Activated CD4-positive, alpha-beta T cell treated with anti-CD3 and anti-CD28 coated beads for 4 hours (primary cell): ENCODE measurements around the gene AUTS2.

Experiments used
- DNase-seq, 2 donors: peaks; one replicate each; pipeline ENCODE4 v3.0.0-alpha.2; 2020

AUTS2 gene

GRCh38 chr7:69868921-69869320 is 270.6 kb downstream of the AUTS2 start:
- no peak for DNase-seq

DNA sequence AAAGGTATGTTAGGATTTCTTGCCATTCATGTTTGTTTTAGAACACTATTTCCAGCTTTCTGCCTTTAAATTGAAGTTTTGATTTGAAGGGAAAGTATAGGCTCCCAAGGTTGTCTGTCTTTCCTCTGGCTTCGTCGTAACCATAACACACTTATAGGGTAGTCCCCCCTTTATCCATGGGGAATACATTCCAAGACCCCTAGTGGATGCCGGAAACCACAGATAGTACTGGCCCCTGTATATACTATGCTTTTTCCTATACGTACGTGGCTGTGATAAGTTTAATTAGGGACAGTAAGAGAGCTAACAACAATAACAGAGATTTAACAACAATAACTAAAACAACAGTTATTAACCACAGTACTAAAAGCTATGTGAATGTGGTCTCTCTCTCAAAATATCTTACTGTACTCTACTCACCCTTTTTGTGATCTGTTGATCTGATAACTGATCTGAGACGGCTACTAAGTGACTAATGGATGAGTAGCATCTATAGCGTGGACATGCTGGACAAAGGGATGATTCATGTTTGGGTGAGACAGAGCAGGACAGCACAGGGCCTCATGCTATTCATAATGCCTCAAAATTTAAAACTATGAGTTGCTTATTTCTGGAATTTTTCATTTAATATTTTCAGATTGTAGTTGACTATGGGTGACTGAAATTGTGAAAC is 273.1 kb downstream of the AUTS2 start:
- DNase-seq = no peak

DNA sequence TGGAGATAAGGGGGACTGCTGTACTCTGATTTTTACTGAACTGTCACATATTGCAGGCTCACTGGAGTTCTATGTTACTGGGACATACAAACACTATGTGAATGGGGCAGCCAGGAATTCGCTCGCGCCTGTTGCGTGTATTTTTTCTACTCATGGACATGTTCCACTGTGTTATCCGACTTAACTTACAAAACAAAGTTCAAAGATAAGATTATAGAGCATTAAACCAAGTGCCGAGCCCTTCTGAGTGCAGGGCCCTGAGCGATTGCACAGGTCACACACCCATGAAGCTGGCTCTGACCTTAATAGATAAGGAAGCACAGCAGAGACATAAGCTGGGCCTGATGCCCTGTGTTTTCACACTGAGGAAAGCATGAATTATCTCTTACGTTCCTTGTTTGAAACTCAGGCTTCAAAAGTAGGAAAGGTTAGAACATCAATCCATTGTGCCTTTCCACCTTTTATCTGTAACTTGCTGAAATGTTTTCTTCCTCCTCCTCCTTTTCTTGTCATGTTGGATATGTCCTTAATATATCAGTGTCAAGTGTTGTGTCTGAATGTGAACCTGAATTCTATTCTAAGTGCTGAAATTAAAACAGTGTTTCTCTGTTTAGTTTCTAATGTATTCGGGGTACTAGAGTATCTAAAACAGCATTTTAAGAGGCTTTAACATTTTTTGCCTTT is 273.8 kb downstream of the AUTS2 start:
- DNase-seq = no peak

DNA sequence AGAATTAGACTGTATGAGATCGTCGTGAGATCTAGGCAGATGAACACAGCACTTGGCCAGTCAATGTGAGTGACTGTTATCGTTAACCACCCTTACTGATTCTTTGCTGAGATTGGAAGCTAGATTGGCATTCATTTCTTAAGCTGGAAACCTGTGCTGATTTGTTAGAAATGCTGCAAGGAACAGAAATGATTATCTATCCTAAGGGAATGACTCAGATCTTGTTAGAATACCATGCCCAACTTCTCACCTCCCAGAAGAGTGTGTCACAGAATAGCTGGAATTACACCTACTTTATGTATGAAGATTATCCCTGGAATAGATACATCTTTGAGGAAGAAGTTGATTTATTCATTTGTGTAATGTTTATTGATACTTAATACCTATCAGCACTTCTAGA is 275.2 kb downstream of the AUTS2 start:
- no peak for DNase-seq

- DNase-seq = no peak
These were observed 279.7 kb downstream of the AUTS2 start for GRCh38 chr7:69878015-69878414.

- no peak for DNase-seq
These were observed 280.3 kb downstream of the AUTS2 start for GRCh38 chr7:69878591-69878990.

DNA sequence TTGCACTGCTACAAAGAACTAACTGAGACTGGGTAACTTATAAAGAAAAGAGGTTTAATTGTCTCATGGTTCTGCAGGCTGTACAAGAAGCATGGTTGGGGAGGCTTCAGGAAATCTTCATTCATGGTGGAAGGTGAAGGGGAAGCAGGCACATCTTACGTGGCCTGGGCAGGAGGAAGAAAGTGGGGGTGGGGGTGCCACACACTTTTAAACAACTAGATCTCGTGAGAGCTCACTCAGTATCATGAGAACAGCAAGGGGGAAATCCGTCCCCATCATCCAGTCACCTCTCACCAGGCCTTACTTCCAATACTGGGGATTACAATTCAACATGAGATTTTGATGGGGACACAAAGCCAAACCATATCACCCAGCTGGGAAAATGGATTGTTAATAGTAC is 281.7 kb downstream of the AUTS2 start:
- no peak for DNase-seq

DNA sequence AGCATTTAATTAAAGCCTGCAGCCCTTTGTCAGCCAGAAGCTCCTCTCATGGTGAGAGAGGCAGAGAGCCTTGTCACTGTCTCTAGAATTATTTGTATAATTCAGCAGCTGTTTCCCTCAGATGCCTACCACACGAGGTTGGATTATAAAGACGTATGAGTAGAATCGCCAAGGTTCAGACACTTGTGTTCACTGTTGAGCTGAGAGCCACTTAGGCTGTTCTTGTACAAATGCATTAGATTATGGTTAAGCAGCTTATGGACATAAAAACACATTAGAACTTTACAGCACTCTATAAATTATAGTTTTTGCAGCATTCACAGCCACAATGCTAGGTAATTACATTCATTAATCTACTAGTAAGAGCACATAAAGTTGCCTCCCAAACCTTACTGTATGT is 282.6 kb downstream of the AUTS2 start:
- no peak for DNase-seq

DNA sequence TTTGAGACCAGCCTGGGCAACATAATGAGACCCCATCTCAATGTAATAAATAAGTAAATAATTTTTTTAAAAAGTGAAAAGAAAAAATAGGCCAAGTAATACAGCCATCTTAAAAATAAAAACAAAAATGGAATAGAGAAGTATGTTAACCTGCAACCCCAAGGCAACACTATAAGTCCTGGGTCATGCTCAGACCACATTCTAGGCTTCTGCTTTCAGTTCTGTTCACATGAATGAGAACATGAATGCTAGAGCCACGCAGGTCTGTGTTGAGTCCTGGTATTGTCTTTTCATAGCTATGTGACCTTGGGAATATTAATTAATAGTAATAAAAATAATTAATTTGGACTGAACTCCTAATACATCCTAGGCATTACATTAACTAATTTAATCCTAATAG is 284.0 kb downstream of the AUTS2 start:
- DNase-seq = no peak

DNA sequence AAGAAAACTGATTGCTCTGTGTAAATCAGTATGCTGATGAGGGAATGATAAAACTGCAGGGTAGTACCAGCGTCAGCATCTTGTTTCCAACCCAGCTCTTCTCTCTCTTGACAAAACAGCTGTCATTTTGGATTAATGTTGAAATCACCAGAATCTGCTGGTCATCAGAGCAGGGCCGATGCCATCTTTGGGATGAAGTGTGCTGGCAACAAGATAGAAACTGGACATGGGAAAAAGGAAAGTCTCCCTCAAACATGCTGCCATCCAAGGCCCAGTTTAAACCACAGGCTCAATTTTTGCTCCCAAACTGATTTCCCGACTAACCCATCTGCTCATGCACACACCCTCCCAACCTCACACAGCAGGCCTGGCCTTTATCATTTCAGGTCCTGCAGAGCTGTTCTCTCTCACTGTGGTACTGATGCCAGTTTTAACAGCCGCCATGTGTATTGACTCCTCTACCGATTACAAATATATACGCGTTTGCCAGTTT is 285.2 kb downstream of the AUTS2 start:
- DNase-seq = no peak

DNA sequence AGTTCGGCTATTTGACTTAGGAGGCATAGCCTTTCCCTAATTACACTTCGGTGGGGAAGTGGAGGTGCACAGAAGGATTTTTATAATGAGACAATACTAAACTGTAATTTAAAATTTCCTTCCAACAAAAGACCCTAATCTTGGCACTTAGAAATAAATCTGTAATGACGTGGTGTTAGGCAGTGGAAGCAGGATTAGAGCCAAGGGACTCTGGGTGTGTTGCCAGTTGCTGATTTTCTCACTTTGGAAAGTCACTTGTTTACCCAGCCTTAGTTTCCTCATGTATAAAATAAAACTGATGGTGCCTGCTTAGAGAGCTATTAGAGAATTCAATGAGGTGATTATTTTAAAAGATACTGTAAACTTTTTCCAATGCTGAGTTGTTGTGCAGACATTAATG is 287.2 kb downstream of the AUTS2 start:
- DNase-seq = no peak

- DNase-seq = no peak
These were observed 291.2 kb downstream of the AUTS2 start for GRCh38 chr7:69889338-69889975.

- no peak for DNase-seq
These were observed 291.7 kb downstream of the AUTS2 start for GRCh38 chr7:69889976-69890351.

GRCh38 chr7:69892790-69893189 is 294.5 kb downstream of the AUTS2 start:
- DNase-seq = no peak

DNA sequence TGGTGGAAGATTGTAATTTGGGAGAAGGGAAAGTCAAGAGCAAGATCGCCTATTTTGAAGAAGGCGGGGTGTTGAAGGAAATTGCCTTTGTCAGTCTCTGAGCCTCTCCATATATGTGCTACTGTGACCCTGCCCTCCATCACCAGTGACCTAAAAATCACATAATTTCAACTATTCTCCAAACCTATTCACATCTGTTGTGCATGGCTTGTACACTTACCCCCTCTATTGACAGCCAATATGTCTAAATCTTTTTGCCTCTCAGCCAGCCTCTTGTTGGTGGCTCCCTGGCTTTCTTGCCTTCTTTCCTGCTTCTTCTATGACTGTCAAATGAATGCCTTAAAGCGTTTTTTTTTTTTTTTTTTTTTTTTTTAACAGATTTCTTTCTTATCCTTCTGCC is 295.6 kb downstream of the AUTS2 start:
- no peak for DNase-seq

DNA sequence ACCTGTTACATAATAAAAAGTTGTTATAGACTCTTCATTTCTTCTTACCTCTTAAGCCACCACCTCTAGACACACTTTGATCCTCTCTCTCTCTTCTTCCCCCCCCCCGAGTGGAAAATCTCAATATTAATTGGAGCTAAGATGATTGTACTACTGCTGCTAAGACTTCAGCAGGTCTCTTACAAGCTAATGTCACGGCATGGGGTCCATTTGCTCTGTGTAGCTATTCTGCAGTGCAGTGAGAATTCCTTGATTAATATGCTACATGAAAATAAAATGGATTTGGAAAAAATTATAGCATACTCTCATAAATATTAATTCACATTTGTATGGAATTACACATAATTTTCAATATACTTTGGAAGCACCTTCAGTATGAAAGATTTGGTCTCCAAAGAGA is 297.2 kb downstream of the AUTS2 start:
- no peak for DNase-seq

DNA sequence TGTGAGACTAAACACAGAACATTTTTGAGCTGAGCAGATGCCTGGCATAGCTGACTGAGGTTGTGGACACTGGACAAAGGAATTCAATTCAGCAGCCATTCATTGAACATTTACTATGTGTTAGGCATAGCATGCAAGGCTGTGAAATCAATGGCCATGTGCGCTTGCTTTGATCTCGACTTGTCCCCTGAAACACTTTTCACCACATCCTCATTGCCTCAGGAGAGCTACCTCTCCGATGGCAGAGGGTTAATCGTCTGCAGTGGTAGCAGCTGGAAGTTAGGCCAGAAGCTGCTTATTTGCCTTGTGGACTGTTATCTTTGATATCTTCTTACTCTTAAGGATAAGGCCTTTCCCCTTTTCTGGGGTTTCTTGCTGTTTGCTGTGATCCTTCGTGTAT is 297.8 kb downstream of the AUTS2 start:
- DNase-seq = no peak

- DNase-seq = no peak
These were observed 299.9 kb downstream of the AUTS2 start for GRCh38 chr7:69898189-69898588.

- no peak for DNase-seq
These were observed 305.1 kb downstream of the AUTS2 start for GRCh38 chr7:69903410-69903809.

GRCh38 chr7:69906283-69906995 is 308.2 kb downstream of the AUTS2 start:
- DNase-seq = no peak

GRCh38 chr7:69907720-69908119 is 309.4 kb downstream of the AUTS2 start:
- no peak for DNase-seq

- DNase-seq = no peak
These were observed 310.2 kb downstream of the AUTS2 start for GRCh38 chr7:69908454-69908853.

DNA sequence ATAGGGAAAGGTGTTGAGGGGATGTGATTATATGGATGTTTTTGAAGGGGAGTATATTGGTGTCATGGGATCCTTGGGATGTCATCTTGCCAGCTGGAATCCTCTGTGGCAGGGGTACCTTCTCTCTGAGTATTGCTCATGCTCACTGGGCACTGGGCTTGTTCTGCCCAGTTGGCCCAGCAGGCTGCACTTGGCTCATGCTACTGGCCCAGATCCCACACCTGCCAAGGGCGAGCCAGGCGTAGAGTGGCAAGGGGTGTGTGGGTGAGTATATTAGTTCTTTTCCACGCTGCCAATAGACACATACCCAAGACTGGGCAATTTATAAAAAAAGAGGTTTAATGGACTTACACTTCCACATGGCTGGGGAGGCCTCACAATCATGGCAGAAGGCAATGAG is 311.9 kb downstream of the AUTS2 start:
- no peak for DNase-seq

GRCh38 chr7:69911337-69911736 is 313.1 kb downstream of the AUTS2 start:
- no peak for DNase-seq
